Osteocyte (in vitro differentiated cells): Measurements from ENCODE around the gene GLCE. TPM values are rescaled to one million over a fixed set of nuclear protein-coding genes. Genes with fewer than 3 reads are reported as not detected.

Experiments used
- DNase-seq: peaks from one replicate; pipeline ENCODE4 v3.0.0; 2021; ENCODE audit warnings: mixed read lengths; ENCODE audit not compliant: unreplicated experiment; ENCODE audit errors: extremely low spot score
- H3K27ac Mint-ChIP-seq: one replicate; pipeline ENCODE4 v1.8.0; 2021; ENCODE audit warnings: mild to moderate bottlenecking, mixed read lengths; ENCODE audit not compliant: unreplicated experiment
- H3K27me3 Mint-ChIP-seq: one replicate; pipeline ENCODE4 v1.8.0; 2021; ENCODE audit warnings: mixed read lengths; ENCODE audit not compliant: unreplicated experiment
- H3K36me3 Mint-ChIP-seq: one replicate; pipeline ENCODE4 v1.8.0; 2021; ENCODE audit warnings: mixed read lengths; ENCODE audit not compliant: unreplicated experiment
- H3K4me1 Mint-ChIP-seq: one replicate; pipeline ENCODE4 v1.8.0; 2021; ENCODE audit warnings: mixed read lengths; ENCODE audit not compliant: unreplicated experiment
- H3K4me3 Mint-ChIP-seq: one replicate; pipeline ENCODE4 v1.8.0; 2021; ENCODE audit warnings: mild to moderate bottlenecking, moderate library complexity, mixed read lengths; ENCODE audit not compliant: unreplicated experiment
- H3K9me3 Mint-ChIP-seq: one replicate; pipeline ENCODE4 v1.8.0; 2021; ENCODE audit warnings: mixed read lengths; ENCODE audit not compliant: unreplicated experiment
- total RNA-seq: library from RNA; stranded (reverse); gene quantifications from 2 replicates; pipeline ENCODE4 v1.2.1, GENCODE V29; 2021
- TF ChIP-seq, protein P1 (sequence below): fragments of 200-600 bp; sonication (generic); IDR thresholded peaks from 2 replicates; pipeline ENCODE4 v1.5.0; 2021; ENCODE audit warnings: antibody characterized with exemption, mild to moderate bottlenecking, moderate library complexity

Gene GLCE
- total RNA-seq, 1 donor from 2014 or later, result 19.5 TPM

DNA sequence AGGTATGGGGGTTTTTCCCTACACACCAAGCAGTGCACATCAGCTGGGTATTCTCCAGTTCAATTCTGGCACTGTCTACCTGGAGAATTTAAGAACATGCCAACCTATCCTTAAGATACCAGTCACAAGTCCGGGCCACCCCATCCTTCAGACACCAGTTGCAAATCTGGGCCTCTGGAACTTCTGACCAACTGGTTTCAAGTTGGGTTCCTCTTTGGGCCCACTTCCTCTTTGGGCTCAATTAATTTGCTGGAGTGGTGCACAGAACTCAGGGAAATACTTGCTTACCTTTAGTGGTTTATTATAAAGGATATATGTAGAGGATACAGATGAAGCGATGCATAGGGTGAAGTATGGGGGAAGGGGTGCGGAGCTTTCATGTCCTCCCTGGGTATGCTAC lies 25.3 kb downstream of the GLCE start:
- TF ChIP-seq, protein P1, sequence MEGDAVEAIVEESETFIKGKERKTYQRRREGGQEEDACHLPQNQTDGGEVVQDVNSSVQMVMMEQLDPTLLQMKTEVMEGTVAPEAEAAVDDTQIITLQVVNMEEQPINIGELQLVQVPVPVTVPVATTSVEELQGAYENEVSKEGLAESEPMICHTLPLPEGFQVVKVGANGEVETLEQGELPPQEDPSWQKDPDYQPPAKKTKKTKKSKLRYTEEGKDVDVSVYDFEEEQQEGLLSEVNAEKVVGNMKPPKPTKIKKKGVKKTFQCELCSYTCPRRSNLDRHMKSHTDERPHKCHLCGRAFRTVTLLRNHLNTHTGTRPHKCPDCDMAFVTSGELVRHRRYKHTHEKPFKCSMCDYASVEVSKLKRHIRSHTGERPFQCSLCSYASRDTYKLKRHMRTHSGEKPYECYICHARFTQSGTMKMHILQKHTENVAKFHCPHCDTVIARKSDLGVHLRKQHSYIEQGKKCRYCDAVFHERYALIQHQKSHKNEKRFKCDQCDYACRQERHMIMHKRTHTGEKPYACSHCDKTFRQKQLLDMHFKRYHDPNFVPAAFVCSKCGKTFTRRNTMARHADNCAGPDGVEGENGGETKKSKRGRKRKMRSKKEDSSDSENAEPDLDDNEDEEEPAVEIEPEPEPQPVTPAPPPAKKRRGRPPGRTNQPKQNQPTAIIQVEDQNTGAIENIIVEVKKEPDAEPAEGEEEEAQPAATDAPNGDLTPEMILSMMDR, result no peak
- Mint-ChIP-seq H3K27me3 (no peaks in the 10 kb centered on the region), H3K36me3 (peaks cover 3% of the 10 kb centered on the region), H3K4me1 (no peaks in the 10 kb centered on the region), H3K27ac (no peak overlapping the region), H3K4me3 (no peak overlapping the region), H3K9me3 (peaks cover 3% of the 10 kb centered on the region)
- no peak for DNase-seq

DNA sequence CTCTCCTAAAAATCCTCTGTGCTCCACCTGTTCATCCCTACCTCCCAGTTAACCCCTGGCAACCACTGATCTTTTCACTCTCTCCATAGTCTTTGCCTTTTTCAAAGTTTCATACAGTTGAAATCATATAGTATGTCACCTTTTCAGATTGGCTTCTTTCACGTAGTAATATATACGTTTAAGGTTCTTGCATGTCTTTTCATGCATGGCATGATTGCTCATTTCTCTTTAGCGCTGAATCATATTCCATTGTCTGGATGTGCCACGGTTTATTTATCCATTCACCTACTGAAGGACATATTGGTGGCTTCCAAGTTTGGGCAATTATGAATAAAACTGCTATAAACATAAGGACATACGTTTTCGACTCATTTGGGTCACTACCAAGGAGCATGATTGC lies 28.7 kb downstream of the GLCE start:
- peaks cover 9% of the 10 kb centered on the region for H3K9me3 Mint-ChIP-seq
- H3K36me3 Mint-ChIP-seq, result peaks cover 4% of the 10 kb centered on the region
- H3K4me3 Mint-ChIP-seq, result no peak overlapping the region
- TF ChIP-seq, protein P1, result no peak
- no peak overlapping the region for H3K27ac Mint-ChIP-seq
- no peaks in the 10 kb centered on the region for H3K27me3 Mint-ChIP-seq
- no peak for DNase-seq
- H3K4me1 Mint-ChIP-seq, result peaks cover 21% of the 10 kb centered on the region

DNA sequence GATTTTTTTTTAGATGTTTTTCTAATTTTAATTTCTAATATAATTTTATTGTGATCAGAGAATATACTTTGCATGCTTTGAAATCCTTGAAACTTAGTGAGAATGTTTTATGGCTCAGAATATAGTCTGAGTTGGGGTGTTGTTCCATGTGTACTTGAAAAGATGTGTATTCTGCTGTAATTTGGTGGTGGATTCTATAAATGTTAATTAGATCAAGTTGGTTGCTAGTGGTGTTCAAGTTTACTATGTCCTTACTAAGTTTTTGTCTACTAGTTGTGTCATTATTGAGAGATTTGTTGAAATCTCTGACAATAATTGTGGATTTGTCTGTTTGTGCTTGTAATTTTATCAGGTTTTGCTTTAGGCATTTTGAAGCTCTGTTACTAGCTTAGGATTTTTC lies 29.7 kb downstream of the GLCE start:
- H3K4me1 Mint-ChIP-seq, result peaks cover 30% of the 10 kb centered on the region
- no peak for DNase-seq
- H3K27me3 Mint-ChIP-seq, result no peaks in the 10 kb centered on the region
- H3K9me3 Mint-ChIP-seq, result peaks cover 9% of the 10 kb centered on the region
- no peak overlapping the region for H3K4me3 Mint-ChIP-seq
- TF ChIP-seq, protein P1, result no peak
- H3K27ac Mint-ChIP-seq, result no peak overlapping the region
- peaks cover 4% of the 10 kb centered on the region for H3K36me3 Mint-ChIP-seq

DNA sequence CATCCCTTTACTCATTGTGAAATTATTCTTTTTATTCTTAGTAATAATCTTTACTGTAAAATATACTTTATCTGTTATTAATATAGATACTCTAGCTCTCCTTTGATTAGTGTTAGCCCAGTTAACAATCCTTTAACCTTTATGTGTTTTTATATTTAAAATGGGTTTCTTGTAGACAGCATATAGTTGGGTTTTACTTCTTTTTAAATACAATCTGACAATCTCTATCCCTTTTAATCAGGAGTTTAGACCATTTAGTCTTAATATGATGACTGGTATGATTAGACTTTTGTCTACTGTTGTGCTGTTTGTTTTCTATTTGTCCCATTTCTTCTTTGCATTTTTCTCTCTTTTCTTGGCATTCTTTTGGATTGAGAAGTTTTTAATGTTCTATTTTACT lies 30.1 kb downstream of the GLCE start:
- Mint-ChIP-seq H3K27ac (no peak overlapping the region), H3K4me3 (no peak overlapping the region), H3K27me3 (no peaks in the 10 kb centered on the region), H3K36me3 (peaks cover 4% of the 10 kb centered on the region), H3K9me3 (peaks cover 9% of the 10 kb centered on the region), H3K4me1 (peaks cover 34% of the 10 kb centered on the region)
- DNase-seq, result no peak
- TF ChIP-seq, protein P1, result no peak

DNA sequence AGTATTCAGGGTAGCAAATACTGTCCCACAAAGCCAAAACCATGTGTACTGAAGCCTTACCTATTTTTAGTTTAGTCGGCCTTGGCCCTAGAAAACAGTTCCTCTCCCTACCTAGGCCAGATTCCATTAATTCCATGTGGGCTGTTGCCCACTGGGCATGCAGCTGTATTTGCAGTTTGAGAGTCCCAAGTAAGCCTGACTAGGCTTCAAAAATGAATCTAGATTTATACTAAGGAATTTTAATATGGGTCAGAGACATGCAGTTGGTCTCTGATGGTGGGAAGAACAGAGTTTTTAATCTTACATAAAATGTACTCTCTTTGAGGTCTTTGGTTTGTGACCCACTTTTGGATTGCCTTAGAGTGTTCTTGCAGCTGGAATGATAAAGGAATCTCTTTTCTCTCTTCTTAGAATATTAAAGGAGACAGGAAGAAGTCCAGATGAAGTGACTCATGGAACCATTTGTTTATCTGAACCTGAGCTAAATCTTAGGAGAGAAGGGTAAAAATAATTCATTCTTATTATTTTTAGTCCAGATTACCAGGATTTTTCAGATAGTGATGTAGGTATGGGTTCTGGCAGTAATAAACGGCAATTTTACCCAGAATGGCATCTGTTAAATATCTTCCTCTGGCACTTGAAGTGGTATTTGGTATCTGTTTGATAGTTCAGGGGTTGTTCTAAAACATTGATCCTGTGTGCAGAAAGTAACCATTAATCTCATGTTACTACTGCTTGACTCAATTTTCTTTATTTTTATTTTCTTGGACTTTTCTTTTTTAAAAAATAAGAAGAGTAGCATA lies 33.8 kb downstream of the GLCE start:
- Mint-ChIP-seq H3K9me3 (peaks cover 9% of the 10 kb centered on the region), H3K27ac (peak overlapping the region; percentile 84), H3K36me3 (peaks cover 4% of the 10 kb centered on the region), H3K27me3 (no peaks in the 10 kb centered on the region), H3K4me3 (no peak overlapping the region), H3K4me1 (peaks cover 42% of the 10 kb centered on the region)
- TF ChIP-seq, protein P1, result no peak
- no peak for DNase-seq
